ENCODE measurements around the gene SRD5A1.
A peak's percentile ranks its signal among the peaks of the same experiment; 100 is the strongest.

The SRD5A1 gene

GRCh38 chr5:6712577-6713273, 79.5 kb downstream of the SRD5A1 start:
- no peak for DNase-seq (ENCODE audit: low spot score)

GRCh38 chr5:6713274-6714225, 80.3 kb downstream of the SRD5A1 start, which contains the start of gene TENT4A:
TSS of gene TENT4A (plus strand) at chr5:6713432. CDS start at chr5:6713984, 552 bp downstream.
- peak; percentile 96 for DNase-seq (ENCODE audit: low spot score)

GRCh38 chr5:6714226-6715041, 81.2 kb downstream of the SRD5A1 start:
- DNase-seq (ENCODE audit: low spot score): peak; percentile 27

GRCh38 chr5:6715271-6715670, 82.0 kb downstream of the SRD5A1 start:
- DNase-seq (ENCODE audit: low spot score): no peak

GRCh38 chr5:6715758-6716628, 82.8 kb downstream of the SRD5A1 start:
- DNase-seq (ENCODE audit: low spot score): no peak

- no peak for DNase-seq (ENCODE audit: low spot score)
These were observed 83.4 kb downstream of the SRD5A1 start for GRCh38 chr5:6716629-6717149.

DNA sequence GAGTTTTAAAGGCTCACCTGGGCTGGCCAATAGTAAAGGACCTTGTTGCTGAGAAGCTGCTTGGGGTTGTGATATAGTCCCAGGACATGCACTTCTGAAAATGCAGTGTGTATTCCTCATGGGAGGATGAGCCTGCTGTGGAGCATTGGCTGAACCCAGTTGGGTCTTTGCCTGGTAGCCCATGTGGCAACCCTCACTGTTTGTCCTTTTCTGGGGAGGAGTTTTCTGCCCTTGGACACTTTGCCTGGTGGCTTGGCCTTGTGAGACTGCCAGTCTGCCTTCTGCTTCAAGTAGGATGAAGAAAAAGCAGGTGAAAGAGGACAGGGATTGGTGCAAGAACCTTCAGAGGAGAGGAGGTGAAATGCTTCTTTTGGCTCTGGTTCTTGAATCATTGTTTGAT, 84.0 kb downstream of the SRD5A1 start:
- no peak for DNase-seq (ENCODE audit: low spot score)

DNA sequence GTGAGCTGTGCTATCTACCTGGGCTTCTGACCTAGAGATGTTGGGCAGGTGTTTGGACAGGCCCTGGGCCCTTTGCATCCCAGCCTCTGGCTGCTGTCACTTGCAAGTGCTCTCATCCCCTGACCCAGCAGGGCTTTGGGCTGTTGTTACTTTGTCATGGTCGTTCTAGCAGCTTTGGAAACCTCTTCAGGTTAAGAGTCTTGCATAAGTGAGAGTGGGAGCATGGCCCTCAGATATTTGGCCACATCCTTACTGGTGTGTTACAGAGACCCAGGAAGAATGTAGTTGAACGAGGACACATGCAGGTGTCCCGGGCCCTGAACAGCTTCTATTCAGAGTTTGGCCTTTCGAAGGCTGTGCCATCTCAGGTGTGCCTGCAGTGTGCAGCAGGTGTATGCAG, 84.4 kb downstream of the SRD5A1 start:
- no peak for DNase-seq (ENCODE audit: low spot score)

DNA sequence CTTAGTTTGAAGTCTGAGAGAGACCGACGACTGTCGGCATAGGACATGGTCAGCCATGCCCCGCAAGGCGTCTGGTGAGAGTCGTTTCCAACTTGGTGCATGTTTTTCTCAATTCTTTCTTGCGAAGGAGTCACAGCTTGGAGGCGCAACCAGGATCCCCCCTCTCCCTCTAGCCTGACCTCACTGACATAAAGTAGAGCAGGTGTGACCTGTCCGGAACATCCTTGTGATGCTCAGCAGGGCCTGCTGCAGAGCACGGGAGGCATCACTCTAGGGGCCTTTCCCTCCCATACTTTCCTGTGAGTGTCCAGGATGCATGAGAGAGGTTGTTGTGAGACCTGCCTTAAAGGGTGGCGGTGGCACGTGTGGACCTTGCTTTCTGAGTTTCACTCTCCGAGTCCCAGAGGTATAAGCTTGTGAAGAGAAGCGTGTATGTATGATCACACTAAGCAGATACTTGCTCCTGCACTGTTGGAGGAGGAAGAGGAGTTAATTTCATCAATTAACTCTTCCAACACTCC, 85.0 kb downstream of the SRD5A1 start:
- DNase-seq (ENCODE audit: low spot score): no peak

- DNase-seq (ENCODE audit: low spot score): no peak
These were observed 85.5 kb downstream of the SRD5A1 start for GRCh38 chr5:6718718-6719117.

- DNase-seq (ENCODE audit: low spot score): no peak
These were observed 86.2 kb downstream of the SRD5A1 start for GRCh38 chr5:6719417-6719816.

- no peak for DNase-seq (ENCODE audit: low spot score)
These were observed 86.8 kb downstream of the SRD5A1 start for GRCh38 chr5:6719896-6720560.

DNA sequence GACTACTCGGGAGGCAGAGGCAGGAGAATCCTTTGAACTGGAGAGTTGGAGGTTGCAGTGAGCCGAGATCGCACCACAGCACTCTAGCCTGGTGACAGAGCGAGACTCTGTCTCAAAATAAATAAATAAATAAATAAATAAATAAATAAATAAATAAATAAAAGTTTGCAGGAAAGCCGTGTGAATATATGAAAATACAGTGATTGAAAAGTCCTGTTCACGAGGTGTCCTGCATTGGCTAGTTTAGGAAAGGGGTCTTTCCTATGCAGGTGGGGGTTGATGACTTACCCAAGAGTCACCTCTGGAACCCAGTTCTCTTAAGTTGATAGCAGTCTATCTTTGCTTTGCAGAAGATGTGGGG, 87.3 kb downstream of the SRD5A1 start:
- DNase-seq (ENCODE audit: low spot score): no peak

DNA sequence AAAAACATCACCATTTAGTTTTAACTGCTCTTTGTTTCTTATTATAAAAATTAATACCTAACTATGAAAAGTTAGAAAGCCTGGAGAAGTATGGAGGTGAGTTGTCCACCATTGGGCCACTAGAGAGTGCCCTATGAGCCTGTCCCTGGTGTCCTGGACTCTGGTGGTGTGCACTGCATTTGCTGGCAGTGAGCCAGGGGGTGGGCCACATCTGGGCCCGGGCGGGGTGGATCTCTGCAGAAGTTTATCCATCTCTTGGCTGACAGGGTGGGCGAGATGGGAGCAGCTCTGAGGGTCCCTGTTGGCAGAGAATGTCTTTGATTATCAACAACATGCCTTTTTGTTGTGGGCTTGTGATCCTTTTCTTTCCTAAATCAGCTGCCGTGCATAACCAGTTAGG, 88.2 kb downstream of the SRD5A1 start:
- no peak for DNase-seq (ENCODE audit: low spot score)

DNA sequence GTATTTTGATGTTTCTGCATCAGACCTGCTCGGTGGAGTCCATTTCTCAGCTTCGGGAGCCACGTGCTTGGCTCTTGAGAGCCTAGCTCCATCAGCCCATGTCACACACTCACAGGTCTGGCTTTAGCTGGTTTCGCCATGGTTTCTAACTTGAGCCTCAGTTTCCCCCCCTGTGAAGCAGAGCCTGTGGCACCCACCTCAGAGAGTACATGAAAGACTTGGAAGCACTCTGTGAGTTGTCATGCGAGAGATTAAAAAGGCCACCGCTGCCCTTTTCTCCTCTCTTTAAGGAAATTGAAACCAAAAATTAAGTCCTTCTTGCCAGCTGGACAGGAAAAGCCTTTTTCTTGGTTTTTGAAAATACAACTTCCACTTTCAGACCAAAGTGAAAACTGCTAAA, 88.8 kb downstream of the SRD5A1 start:
- no peak for DNase-seq (ENCODE audit: low spot score)

DNA sequence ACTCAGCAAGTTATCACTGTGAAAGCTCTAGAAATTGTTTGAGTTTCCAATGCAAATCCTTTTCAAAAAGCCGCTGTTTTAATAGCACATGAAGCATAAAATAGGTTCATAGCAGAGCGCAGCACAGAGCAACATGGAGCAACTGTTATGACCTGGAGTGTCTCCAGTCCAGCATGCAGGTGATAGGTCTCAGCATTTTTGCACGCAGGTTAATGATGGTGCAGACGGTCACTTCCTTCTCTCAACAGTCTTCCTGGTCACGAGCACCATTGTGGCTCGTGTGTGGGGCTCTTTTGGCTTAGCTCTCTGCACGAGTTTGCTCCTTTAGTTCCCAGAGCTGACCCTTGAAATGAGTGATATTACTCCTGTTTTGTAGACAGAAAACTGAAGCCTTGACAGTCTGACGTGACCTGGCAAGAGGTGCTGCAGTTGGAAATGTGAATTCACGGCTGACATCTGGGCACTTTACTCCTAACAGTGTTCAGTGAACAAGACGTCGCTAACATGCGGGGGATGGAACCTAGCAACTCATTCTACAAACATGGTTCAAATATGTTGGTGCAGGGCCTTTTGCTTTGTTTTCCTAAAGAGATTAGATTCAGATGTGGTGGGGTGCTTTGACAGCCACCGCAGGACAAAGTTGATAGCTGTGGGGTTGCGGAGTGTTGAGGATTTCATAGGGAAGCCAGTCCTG, 90.0 kb downstream of the SRD5A1 start:
- no peak for DNase-seq (ENCODE audit: low spot score)

DNA sequence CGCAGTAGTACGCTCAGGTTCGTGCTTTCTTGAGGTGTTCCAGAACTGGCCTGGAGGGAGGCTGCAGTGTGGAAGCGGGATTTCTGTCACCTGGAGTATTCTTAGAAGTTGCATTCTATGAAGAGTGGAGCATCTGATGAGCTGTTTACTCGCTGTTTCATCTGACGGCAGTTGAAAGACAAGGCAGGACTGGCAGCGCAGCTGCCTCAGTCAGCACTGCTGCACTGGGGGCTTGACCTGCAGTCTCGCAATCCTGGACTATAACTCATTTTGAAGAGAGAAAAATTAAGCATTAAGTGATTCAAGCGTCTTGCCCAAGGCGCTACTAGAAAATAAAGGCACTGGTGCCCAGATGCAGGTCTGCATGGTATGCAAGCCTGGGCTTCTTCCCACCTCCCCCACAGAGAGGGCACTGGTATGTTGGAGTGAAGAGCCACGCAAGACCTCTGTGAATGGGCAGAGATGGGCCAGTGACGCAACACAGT, 90.6 kb downstream of the SRD5A1 start:
- no peak for DNase-seq (ENCODE audit: low spot score)

Data from HuH-7.5 (cell line).